GM18873 (cell line): ENCODE results near the gene RTN1.

Experiments used
- ATAC-seq: cut with Tn5 transposase; IDR thresholded peaks from one replicate; pipeline ENCODE4 v1.9.1; 2021; ENCODE audit warnings: mild to moderate bottlenecking, moderate library complexity, moderate number of reproducible peaks; ENCODE audit not compliant: unreplicated experiment, low FRiP score

RTN1 gene

GRCh38 chr14:59811073-59811472 lies 59.5 kb downstream of the RTN1 start:
- ATAC-seq, result no peak

GRCh38 chr14:59803052-59803540 lies 67.5 kb downstream of the RTN1 start:
- no peak for ATAC-seq

- no peak for ATAC-seq
These were observed 82.4 kb downstream of the RTN1 start for GRCh38 chr14:59788176-59788575.

GRCh38 chr14:59787045-59787674 lies 83.4 kb downstream of the RTN1 start:
- no peak for ATAC-seq

GRCh38 chr14:59785629-59786028 lies 84.9 kb downstream of the RTN1 start:
- ATAC-seq, result no peak

- ATAC-seq, result no peak
These were observed 87.8 kb downstream of the RTN1 start for GRCh38 chr14:59782760-59783159.

- no peak for ATAC-seq
These were observed 93.5 kb downstream of the RTN1 start for GRCh38 chr14:59777006-59777579.

GRCh38 chr14:59776468-59776867 lies 94.1 kb downstream of the RTN1 start:
- no peak for ATAC-seq

GRCh38 chr14:59772233-59772632 lies 98.3 kb downstream of the RTN1 start:
- no peak for ATAC-seq

- no peak for ATAC-seq
These were observed 99.0 kb downstream of the RTN1 start for GRCh38 chr14:59771577-59771976.

- no peak for ATAC-seq
These were observed 101.0 kb downstream of the RTN1 start for GRCh38 chr14:59769586-59769985.

GRCh38 chr14:59768855-59769375 lies 101.7 kb downstream of the RTN1 start:
- ATAC-seq, result no peak

- ATAC-seq, result no peak
These were observed 108.7 kb downstream of the RTN1 start for GRCh38 chr14:59761851-59762250.

GRCh38 chr14:59755409-59756135 lies 115.0 kb downstream of the RTN1 start:
- no peak for ATAC-seq

GRCh38 chr14:59754256-59754655 lies 116.3 kb downstream of the RTN1 start:
- no peak for ATAC-seq

- no peak for ATAC-seq
These were observed 117.1 kb downstream of the RTN1 start for GRCh38 chr14:59753512-59753911.

GRCh38 chr14:59751578-59751977 lies 119.0 kb downstream of the RTN1 start:
- no peak for ATAC-seq

GRCh38 chr14:59739794-59740193 lies 130.8 kb downstream of the RTN1 start:
- ATAC-seq, result no peak

- ATAC-seq, result no peak
These were observed 142.3 kb downstream of the RTN1 start for GRCh38 chr14:59728304-59728703.

- no peak for ATAC-seq
These were observed 143.4 kb downstream of the RTN1 start for GRCh38 chr14:59727073-59727661.

- no peak for ATAC-seq
These were observed 159.5 kb downstream of the RTN1 start for GRCh38 chr14:59711080-59711479.
